Skin epidermis (tissue), 12 donors: ENCODE data around the gene H2AZ2.
A peak's percentile ranks its signal among the peaks of the same experiment; 100 is the strongest.

Experiments
- H3K27ac ChIP-seq, 21 experiments: fragments of 200-600 bp; sonication (generic) in 11 of 21; one replicate each; pipeline ENCODE4 v1.5.0; 2020; ENCODE audit warnings: mild to moderate bottlenecking in 3 of 21, inconsistent platforms in 2 of 21, moderate library complexity in 2 of 21
- H3K4me3 ChIP-seq, 7 experiments: fragments of 200-600 bp; sonication (generic) in 2 of 7; one replicate each; pipeline ENCODE4 v1.5.0; 2020; ENCODE audit warnings: inconsistent platforms in 2 of 7, mild to moderate bottlenecking in 2 of 7, moderate library complexity in 1 of 7

The H2AZ2 gene

GRCh38 chr7:44847920-44848634 lies at the start of gene H2AZ2:
Gene H2AZ2, minus strand, starts transcription at chr7:44848087. Its CDS starts 116 bp downstream, at chr7:44847971.
- Histone ChIP-seq H3K27ac (peak within 1 kb of the TSS; percentile 79 to 98 (median 91)), H3K4me3 (peak within 1 kb of the TSS; percentile 51 to 84 (median 66))

- H3K4me3 ChIP-seq: no peak overlapping the region
- H3K27ac ChIP-seq: no peak overlapping the region
Measured at GRCh38 chr7:44897309-44897708, 49.4 kb upstream of the H2AZ2 start.

GRCh38 chr7:44894888-44895580 lies 47.1 kb upstream of the H2AZ2 start:
- H3K4me3 ChIP-seq: no peak overlapping the region
- H3K27ac ChIP-seq: no peak overlapping the region

GRCh38 chr7:44893710-44894234 lies 45.9 kb upstream of the H2AZ2 start:
- Histone ChIP-seq H3K4me3 (no peak overlapping the region), H3K27ac (peak overlapping the region in 2 of 21 experiments; percentile 11 to 21)

GRCh38 chr7:44891791-44892190 lies 43.9 kb upstream of the H2AZ2 start:
- H3K27ac ChIP-seq: peak overlapping the region in 11 of 21 experiments; percentile 6 to 88 (median 56)
- H3K4me3 ChIP-seq: no peak overlapping the region

GRCh38 chr7:44891372-44891771 lies 43.5 kb upstream of the H2AZ2 start:
- H3K4me3 ChIP-seq: no peak overlapping the region
- H3K27ac ChIP-seq: peak overlapping the region in 11 of 21 experiments; percentile 6 to 88 (median 56)

- H3K27ac ChIP-seq: no peak overlapping the region
- no peak overlapping the region for H3K4me3 ChIP-seq
Measured at GRCh38 chr7:44889086-44889781, 41.3 kb upstream of the H2AZ2 start.

- Histone ChIP-seq H3K27ac (peak overlapping the region in 8 of 21 experiments; percentile 13 to 99 (median 81)), H3K4me3 (no peak overlapping the region)
Measured at GRCh38 chr7:44887293-44887692, 39.4 kb upstream of the H2AZ2 start.

GRCh38 chr7:44885394-44886317 lies 37.8 kb upstream of the H2AZ2 start, which contains the start of gene PURB:
Gene PURB, minus strand, starts transcription at chr7:44885530. Its CDS starts 182 bp downstream, at chr7:44885348.
- H3K4me3 ChIP-seq: peak within 1 kb of the TSS; percentile 71 to 96 (median 94)
- H3K27ac ChIP-seq: peak within 1 kb of the TSS; percentile 93 to 100 (median 97)

- Histone ChIP-seq H3K27ac (peak overlapping the region; percentile 93 to 100 (median 97)), H3K4me3 (peak overlapping the region; percentile 71 to 96 (median 94))
Measured at GRCh38 chr7:44884621-44885393, 36.9 kb upstream of the H2AZ2 start.

- H3K4me3 ChIP-seq: peak overlapping the region; percentile 71 to 96 (median 94)
- peak overlapping the region; percentile 93 to 100 (median 97) for H3K27ac ChIP-seq
Measured at GRCh38 chr7:44883961-44884620, 36.2 kb upstream of the H2AZ2 start.

- Histone ChIP-seq H3K27ac (peak overlapping the region in 2 of 21 experiments; percentile 24 to 97), H3K4me3 (peak overlapping the region in 3 of 7 experiments; percentile 2 to 94 (median 77))
Measured at GRCh38 chr7:44882899-44883298, 35.0 kb upstream of the H2AZ2 start.

- Histone ChIP-seq H3K4me3 (peak overlapping the region in 4 of 7 experiments; percentile 2 to 77 (median 6)), H3K27ac (peak overlapping the region in 4 of 21 experiments; percentile 19 to 46 (median 29))
Measured at GRCh38 chr7:44881610-44882009, 33.7 kb upstream of the H2AZ2 start.

GRCh38 chr7:44881066-44881600 lies 33.2 kb upstream of the H2AZ2 start:
- peak overlapping the region in 3 of 21 experiments; percentile 19 to 46 (median 38) for H3K27ac ChIP-seq
- H3K4me3 ChIP-seq: peak overlapping the region in 3 of 7 experiments; percentile 2 to 77 (median 2)

- H3K27ac ChIP-seq: peak overlapping the region in 2 of 21 experiments; percentile 30 to 46
- H3K4me3 ChIP-seq: peak overlapping the region in 2 of 7 experiments; percentile 2 to 77
Measured at GRCh38 chr7:44880317-44881018, 32.6 kb upstream of the H2AZ2 start.

- no peak overlapping the region for H3K4me3 ChIP-seq
- no peak overlapping the region for H3K27ac ChIP-seq
Measured at GRCh38 chr7:44876393-44876792, 28.5 kb upstream of the H2AZ2 start.
